ENCODE results near the gene CCNI.
"Not testable (repeated sequence)": the region's sequence is repeated elsewhere in the genome, so short reads cannot be mapped to it uniquely, and the experiment has no call there.

Gene CCNI

DNA sequence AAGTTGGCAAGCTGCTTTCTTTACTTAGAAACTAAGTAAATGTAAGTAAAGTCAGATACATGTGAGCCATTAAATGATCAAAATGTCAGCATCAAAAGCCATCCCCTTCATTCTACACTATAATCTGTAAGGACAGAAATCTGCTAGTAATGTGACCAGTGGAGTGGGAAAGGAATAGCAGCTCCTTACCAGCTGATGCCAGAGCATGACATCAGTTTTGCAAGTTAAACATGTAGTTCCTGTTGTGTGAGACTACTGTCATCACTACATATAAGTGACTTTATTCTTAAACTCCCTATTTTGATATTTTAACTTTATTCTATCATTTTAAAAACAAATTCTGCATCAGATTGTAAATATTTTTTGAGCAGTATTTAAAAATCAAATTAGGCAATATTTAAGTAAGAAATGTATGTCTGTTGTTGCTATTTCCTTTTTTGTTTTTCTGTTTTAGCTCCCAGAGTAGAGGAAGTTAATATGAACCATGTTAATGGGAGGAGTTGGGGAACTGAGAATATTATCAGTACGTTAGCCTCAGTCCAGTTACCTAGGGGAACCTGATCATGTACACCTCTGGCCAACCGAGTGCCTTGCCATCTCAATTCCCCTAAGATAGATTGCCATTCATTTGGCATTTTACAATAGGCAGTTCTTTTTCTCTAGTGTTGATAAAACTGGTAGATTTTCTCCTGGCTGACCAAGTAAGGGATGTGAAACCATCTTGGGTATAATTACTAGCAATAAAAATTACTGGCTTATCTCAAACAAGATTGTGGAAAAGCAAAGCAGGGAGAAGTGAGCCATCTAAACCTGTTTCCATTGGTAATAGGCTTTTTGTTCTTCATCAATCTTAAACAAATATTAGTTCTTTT is 34.7 kb downstream of the CCNI start:
- no peak for DNase-seq (ENCODE audit: low read depth)

DNA sequence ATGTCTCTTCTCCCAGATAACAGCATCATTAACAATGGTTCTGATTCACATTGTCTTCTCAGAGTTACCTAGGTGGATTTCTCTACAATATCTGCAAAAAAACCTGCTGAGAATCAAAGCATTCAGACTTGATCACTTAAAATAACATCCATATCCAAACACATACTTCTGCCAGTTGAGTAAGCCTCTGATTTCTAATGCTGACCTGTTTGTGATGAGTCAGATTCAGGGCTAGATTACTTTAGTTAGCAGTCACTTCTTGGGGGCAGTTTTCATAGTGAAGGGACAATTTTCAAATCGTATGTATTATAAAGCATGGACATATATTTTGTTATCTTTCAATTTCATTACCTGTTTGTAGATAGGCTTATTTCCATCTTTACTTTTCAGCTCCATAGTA is 35.5 kb downstream of the CCNI start:
- no peak for DNase-seq (ENCODE audit: low read depth)

GRCh38 chr4:77039796-77040195 is 36.0 kb downstream of the CCNI start:
- no peak for DNase-seq (ENCODE audit: low read depth)

- no peak for DNase-seq (ENCODE audit: low read depth)
Measured at GRCh38 chr4:77037736-77038135, 38.1 kb downstream of the CCNI start.

DNA sequence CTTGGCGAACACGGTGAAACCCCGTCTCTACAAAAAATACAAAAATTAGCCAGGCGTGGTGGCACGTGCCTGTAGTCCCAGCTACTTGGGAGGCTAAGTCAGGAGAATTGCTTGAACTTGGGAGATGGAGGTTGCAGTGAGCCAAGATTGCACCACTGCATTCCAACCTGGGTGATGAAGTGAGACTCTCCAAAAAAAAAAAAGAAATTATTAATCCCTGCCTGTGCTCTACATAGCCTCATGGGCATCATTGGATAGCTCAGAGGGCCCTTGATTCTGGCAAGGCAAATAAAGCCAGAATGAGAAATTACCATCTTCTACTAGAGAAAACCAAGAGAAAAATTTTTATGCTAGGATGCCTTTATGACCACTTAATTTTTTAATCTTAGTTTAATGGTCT is 38.6 kb downstream of the CCNI start:
- DNase-seq (ENCODE audit: low read depth) = not testable (repeated sequence)

DNA sequence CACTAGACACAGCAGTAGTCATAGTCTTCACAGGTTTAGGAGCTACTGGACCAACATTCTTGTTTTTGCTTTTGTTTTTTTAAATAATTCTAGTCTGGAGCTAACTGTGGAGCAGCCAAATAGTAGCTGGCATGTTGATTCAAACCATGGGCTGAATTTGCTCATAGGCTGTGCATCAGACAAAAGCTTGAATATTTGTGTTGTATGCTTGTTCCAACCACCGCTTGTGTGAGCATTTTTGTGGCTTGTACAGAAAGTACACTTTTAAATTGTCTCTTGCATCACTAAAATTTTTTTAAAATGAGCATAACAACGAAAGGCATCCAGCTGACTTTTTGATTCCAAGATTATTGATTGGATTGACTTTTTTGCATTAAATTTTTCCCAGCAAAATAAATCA is 39.6 kb downstream of the CCNI start:
- DNase-seq (ENCODE audit: low read depth) = no peak

DNA sequence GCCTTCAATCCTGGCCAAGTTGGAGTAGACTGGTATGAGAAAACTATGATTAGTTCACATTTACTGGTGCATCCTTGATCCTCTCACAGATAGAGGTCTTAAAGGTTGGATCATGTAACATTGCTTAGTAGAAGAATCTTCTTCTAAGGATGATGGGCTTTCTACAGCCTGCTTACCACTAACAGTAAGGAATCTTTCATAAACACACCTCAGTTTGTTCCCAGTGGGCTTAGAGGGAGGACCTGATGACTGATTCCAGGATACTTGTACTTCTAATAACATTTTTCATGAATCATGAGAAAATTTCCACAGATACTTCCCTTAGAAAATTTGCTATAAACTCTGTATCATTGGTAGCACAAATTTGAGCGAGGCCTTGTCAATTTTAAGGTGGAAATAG is 40.6 kb downstream of the CCNI start:
- DNase-seq (ENCODE audit: low read depth) = no peak

DNA sequence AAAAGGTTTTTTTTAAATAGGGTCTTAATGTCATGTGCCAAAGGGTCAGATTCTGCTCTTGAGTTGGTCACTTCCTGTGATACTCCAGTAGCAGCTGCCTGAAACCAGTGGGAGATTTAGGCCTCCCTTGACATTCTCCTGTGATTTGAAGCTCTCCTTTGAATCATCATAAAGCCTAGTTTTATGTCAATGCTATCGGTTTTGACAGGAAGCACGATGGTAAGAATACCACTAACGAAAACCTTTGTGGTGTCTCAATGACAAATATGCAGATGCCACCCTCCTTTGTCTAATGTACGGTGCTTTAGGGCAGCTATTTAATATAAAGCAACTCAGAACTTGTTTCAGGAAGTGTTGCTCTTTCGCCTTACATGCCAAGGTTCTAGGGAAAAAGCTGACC is 44.2 kb downstream of the CCNI start:
- DNase-seq (ENCODE audit: low read depth) = no peak

- not testable (repeated sequence) for DNase-seq (ENCODE audit: low read depth)
Measured at GRCh38 chr4:77029757-77030156, 46.0 kb downstream of the CCNI start.

DNA sequence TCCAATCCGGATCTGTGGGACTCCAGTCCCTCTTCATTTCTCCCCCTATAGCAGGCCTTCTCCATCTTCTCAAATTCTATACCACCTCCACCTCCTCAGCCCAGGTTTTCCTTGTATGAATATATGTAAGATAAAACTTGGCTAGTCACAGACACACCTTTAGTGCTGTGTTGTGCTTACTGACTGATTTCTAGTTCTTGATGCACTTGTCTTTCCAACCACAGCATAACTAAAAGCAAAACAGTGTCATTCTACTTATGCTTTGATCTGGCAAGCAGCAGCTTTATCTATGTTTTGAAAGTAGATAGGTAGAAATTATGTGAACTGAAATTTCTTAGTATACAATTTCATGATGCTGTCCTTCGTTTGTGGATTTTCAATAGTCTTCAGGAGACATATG is 47.5 kb downstream of the CCNI start:
- no peak for DNase-seq (ENCODE audit: low read depth)

DNA sequence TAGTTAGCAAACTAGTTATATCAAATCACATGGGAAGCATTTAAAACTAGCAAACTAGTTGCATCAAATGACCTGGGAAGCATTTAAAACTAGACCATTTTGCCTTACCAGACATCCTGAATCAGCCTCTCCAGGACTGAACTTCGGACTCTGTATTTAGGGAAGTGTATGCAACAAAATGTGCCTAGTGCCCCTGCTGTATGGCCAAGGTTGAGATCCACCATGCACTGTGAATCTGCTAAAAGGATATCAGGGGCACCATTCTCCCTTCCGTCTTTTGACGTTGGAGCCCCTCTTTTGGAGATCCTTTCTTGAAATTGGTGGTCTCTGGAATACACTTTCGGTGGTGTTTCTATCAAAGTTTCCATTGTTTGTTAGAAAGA is 49.5 kb downstream of the CCNI start:
- DNase-seq (ENCODE audit: low read depth) = no peak

- DNase-seq (ENCODE audit: low read depth) = no peak
Measured at GRCh38 chr4:77025643-77026321, 50.0 kb downstream of the CCNI start.

- no peak for DNase-seq (ENCODE audit: low read depth)
Measured at GRCh38 chr4:77023920-77024319, 51.9 kb downstream of the CCNI start.

DNA sequence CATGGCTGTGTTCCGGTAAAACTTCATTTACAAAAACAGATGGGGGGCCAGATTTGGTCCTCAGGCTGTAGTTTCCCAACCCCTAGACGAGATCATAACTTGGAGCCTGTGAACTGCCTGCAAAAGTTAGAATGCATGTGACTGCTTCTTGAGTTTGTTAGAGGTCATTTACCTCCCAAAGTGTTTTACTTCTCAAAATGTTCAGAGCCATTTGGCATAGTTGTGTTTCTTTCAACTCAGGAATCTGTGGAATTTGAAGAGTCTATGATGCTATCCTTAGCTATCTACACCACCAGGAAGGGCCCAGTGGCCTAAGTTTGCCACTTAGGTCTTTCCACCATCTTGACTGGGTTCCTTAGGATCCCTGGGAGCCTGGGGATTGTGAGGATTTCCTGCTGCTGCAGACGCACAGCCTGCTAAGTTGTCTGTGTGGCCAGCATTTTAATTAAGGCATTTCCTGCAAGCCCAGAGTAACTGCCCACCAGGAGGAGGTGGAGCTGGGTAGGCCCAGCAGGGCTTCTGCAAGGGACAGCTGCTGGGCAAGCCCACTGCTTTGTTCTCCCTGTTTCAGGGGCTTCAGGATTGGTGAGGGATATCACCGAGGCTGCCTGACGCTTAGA is 53.1 kb downstream of the CCNI start:
- DNase-seq (ENCODE audit: low read depth) = no peak

DNA sequence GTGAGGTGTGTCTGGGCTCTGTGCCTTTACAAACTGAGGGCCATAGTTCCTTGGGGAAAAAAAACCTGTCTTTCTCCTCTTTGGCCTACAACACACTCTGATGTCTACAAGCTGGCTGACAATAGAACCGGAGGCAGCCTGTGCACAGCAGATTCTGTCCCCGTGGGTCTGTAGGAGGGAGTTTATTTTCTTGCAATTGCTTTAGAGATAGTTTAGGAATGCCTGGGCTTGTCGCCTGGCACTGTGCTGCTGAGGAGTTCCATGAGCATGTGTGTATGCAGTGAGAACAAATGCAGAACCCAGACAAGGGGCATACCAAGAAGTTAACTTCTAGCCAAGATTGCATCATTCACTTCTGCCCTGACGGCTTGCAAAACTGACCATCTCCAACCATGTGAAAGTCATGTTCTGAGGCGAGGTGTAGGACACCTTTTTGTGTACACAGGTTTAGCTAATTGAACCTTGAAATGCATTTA is 54.1 kb downstream of the CCNI start:
- DNase-seq (ENCODE audit: low read depth) = no peak

- no peak for DNase-seq (ENCODE audit: low read depth)
Measured at GRCh38 chr4:77020017-77020416, 55.8 kb downstream of the CCNI start.

DNA sequence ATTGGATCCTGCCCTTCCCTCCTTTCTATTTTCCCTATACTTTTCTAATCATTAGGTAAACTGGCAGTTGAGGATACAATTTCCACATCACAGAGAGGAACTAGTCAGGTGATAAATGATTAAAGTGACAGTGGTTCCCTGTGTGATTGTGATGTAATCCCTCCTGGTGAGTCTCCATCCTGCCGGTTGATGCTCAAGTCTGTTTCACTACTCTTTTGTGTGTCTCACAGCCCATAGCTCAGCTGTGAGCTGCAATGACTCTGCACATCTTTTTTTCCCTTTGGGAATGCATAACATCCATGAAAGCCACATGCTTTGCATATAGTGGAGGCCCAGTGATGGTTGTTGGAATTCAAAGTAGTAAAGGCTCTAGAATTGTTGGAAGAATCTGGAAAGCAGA is 60.4 kb downstream of the CCNI start:
- DNase-seq (ENCODE audit: low read depth) = no peak

DNA sequence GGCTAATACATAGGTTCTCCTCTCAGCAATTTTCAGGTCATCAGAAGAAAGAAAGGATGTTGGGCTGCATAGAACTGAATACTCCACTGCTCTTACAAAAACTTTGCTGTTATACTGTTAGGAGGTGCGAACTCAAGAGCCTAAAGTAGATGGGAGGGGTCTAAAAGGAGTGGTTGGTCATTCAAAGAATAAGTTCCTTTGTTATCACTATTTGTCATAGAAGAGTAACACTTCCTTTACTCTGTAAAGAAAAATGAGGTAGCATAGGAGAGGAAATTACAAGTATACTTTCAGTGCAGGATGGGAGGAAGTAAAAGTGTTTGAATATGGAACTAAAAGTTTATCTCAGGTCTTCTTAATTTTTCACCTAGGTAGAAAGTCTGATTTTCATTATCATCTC is 61.5 kb downstream of the CCNI start:
- DNase-seq (ENCODE audit: low read depth) = no peak

DNA sequence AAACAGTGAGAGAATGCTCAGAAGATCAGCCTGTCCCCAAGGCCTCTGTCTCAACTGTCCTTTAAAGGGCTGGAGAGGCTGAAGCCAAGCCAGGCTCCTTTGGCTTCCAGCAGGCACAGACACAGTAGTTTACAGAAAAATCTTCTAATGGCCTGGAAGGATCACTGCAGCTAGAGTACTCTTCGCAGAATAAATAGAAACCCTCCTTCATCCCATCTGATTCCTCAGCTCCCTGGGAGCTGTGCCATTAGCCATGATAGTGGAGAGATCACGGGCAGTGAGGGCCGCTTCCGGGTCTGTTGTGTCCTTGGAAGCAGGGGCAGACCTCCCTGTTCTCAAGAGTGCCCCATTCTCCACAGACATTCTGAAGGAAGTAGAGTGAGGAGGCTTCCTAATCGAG is 63.1 kb downstream of the CCNI start:
- DNase-seq (ENCODE audit: low read depth) = no peak

- DNase-seq (ENCODE audit: low read depth) = no peak
Measured at GRCh38 chr4:77010841-77011354, 64.9 kb downstream of the CCNI start.

GRCh38 chr4:77009511-77010115 is 66.2 kb downstream of the CCNI start:
- no peak for DNase-seq (ENCODE audit: low read depth)
